Peyer's patch (tissue), 4 donors: Measurements from ENCODE around the gene RMND5B. TPM values are rescaled to one million over a fixed set of nuclear protein-coding genes. Genes with fewer than 3 reads are reported as not detected.
A peak's percentile ranks its signal among the peaks of the same experiment; 100 is the strongest.

Source experiments
- DNase-seq, 3 donors: peaks; one replicate each; pipeline ENCODE4 v3.0.0-alpha.2; 2017 to 2019
- H3K27ac ChIP-seq, 4 donors: fragments of 200-600 bp; sonication (generic); one replicate each; pipeline ENCODE4 v1.5.1; 2016 to 2019
- H3K27me3 ChIP-seq, 2 donors: fragments of 200-600 bp; sonication (generic); one replicate each; pipeline ENCODE4 v1.5.1; 2019
- H3K36me3 ChIP-seq, 3 donors: fragments of 200-600 bp; sonication (generic); one replicate each; pipeline ENCODE4 v1.5.1; 2016 to 2019
- H3K4me1 ChIP-seq, 4 donors: fragments of 200-600 bp; sonication (generic); one replicate each; pipeline ENCODE4 v1.5.1; 2016 to 2019
- H3K4me3 ChIP-seq, 4 donors: fragments of 200-600 bp; sonication (generic); 1 replicate in 3 of 4; 2 replicates in 1 of 4; pipeline ENCODE4 v1.5.1; 2016 to 2019; ENCODE audit warnings: mild to moderate bottlenecking in 1 of 4
- H3K9me3 ChIP-seq, 4 donors: fragments of 200-600 bp; sonication (generic); one replicate each; pipeline ENCODE4 v1.5.1; 2016 to 2019; ENCODE audit warnings: mild to moderate bottlenecking in 1 of 4
- CTCF ChIP-seq, 6 experiments: fragments of 450-650 bp in 4 of 6; fragments of 200-600 bp in 2 of 6; sonication (generic) in 1 of 6; IDR thresholded peaks; one replicate each; pipeline ENCODE4 v1.5.1; 2017 to 2019; ENCODE audit warnings: antibody characterized with exemption in 6 of 6, mild to moderate bottlenecking in 3 of 6, moderate library complexity in 1 of 6
- POLR2A ChIP-seq, 2 donors: fragments of 450-650 bp; IDR thresholded peaks; one replicate each; pipeline ENCODE4 v1.5.1; 2017; ENCODE audit warnings: antibody characterized with exemption in 2 of 2, mild to moderate bottlenecking in 2 of 2, moderate library complexity in 2 of 2
- total RNA-seq, 4 donors: library from RNA; depleted of rRNA; stranded (reverse); fragments of >200 nt; gene quantifications; one replicate each; pipeline ENCODE4 v1.1.0, GENCODE V29; 2016

Gene RMND5B
- total RNA-seq, 4 donors from 2014 or later, result 35.9 to 59.4 (median 51.7) TPM

DNA sequence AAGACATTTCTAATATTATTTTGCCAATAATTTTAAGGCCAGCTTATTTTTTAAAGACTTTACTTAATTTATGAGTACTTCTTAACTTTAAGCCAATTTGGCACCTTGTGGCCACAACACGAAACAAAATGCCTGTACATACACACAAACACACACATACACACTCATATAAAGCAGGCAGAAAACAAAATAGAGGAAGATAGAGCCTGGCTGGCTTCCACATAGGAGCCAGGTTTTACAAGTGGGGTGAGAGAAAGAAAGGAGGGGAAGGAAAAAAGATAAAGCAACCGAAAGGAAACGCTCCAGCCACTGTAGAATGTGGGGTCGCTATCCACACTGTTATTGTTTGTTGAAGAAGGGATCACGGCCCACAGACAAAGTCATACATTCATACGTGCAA is 46.0 kb downstream of the RMND5B start:
- no peak for DNase-seq
- Histone ChIP-seq H3K27me3 (no peaks in the 10 kb centered on the region), H3K36me3 (no peaks in the 10 kb centered on the region), H3K27ac (no peak overlapping the region), H3K4me3 (no peak overlapping the region), H3K4me1 (no peaks in the 10 kb centered on the region), H3K9me3 (no peaks in the 10 kb centered on the region)
- TF ChIP-seq POLR2A (IDR thresholded peaks at IDR 0.05), result no peak

- Histone ChIP-seq H3K4me1 (no peaks in the 10 kb centered on the region), H3K4me3 (no peak overlapping the region), H3K36me3 (no peaks in the 10 kb centered on the region), H3K27ac (no peak overlapping the region), H3K9me3 (no peaks in the 10 kb centered on the region), H3K27me3 (no peaks in the 10 kb centered on the region)
- peak in 1 of 3 donors; percentile 12 for DNase-seq
- TF ChIP-seq POLR2A (IDR thresholded peaks at IDR 0.05) (no peak), CTCF (IDR thresholded peaks at IDR 0.05) (no peak)
Observed at GRCh38 chr5:178177569-178177968, 46.8 kb downstream of the RMND5B start.

GRCh38 chr5:178180141-178180863 is 49.5 kb downstream of the RMND5B start:
- H3K4me3 ChIP-seq, result no peak overlapping the region
- no peaks in the 10 kb centered on the region for H3K36me3 ChIP-seq
- H3K27me3 ChIP-seq, result no peaks in the 10 kb centered on the region
- no peak for TF ChIP-seq POLR2A (IDR thresholded peaks at IDR 0.05)
- no peak for TF ChIP-seq CTCF (IDR thresholded peaks at IDR 0.05)
- no peaks in the 10 kb centered on the region for H3K9me3 ChIP-seq
- DNase-seq, result peak in 1 of 3 donors; percentile 2
- H3K4me1 ChIP-seq, result no peaks in the 10 kb centered on the region
- no peak overlapping the region for H3K27ac ChIP-seq

- Histone ChIP-seq H3K27ac (no peak overlapping the region), H3K27me3 (no peaks in the 10 kb centered on the region), H3K4me1 (no peaks in the 10 kb centered on the region), H3K9me3 (no peaks in the 10 kb centered on the region), H3K36me3 (no peaks in the 10 kb centered on the region), H3K4me3 (no peak overlapping the region)
- TF ChIP-seq POLR2A (IDR thresholded peaks at IDR 0.05) (no peak), CTCF (IDR thresholded peaks at IDR 0.05) (no peak)
- peak in 1 of 3 donors; percentile 14 for DNase-seq
Observed at GRCh38 chr5:178182158-178182876, 51.5 kb downstream of the RMND5B start.

GRCh38 chr5:178186427-178186826 is 55.6 kb downstream of the RMND5B start:
- Histone ChIP-seq H3K27me3 (no peaks in the 10 kb centered on the region), H3K4me3 (no peak overlapping the region), H3K9me3 (no peaks in the 10 kb centered on the region), H3K27ac (no peak overlapping the region), H3K4me1 (no peaks in the 10 kb centered on the region), H3K36me3 (no peaks in the 10 kb centered on the region)
- DNase-seq, result no peak
- no peak for TF ChIP-seq POLR2A (IDR thresholded peaks at IDR 0.05)
- TF ChIP-seq CTCF (IDR thresholded peaks at IDR 0.05), result no peak

GRCh38 chr5:178187014-178187413 is 56.2 kb downstream of the RMND5B start, which contains the start of gene GMCL2:
TSS of gene GMCL2 (minus strand) at chr5:178187371. CDS start at chr5:178187299, 72 bp downstream.
- TF ChIP-seq CTCF (IDR thresholded peaks at IDR 0.05) (no peak), POLR2A (IDR thresholded peaks at IDR 0.05) (no peak)
- Histone ChIP-seq H3K9me3 (no peaks in the 10 kb centered on the region), H3K27ac (no peak within 1 kb of the TSS), H3K4me3 (no peak within 1 kb of the TSS), H3K36me3 (no peaks in the 10 kb centered on the region), H3K27me3 (no peaks in the 10 kb centered on the region), H3K4me1 (no peaks in the 10 kb centered on the region)
- DNase-seq, result peak in 1 of 3 donors; percentile 2
